ENCODE measurements around the gene GALNT1. TPM values are rescaled to one million over a fixed set of nuclear protein-coding genes. Genes with fewer than 3 reads are reported as not detected.

The GALNT1 gene
- total and polyA plus RNA-seq, 8 donors, result 11.2 to 83.9 (median 13.8) TPM

DNA sequence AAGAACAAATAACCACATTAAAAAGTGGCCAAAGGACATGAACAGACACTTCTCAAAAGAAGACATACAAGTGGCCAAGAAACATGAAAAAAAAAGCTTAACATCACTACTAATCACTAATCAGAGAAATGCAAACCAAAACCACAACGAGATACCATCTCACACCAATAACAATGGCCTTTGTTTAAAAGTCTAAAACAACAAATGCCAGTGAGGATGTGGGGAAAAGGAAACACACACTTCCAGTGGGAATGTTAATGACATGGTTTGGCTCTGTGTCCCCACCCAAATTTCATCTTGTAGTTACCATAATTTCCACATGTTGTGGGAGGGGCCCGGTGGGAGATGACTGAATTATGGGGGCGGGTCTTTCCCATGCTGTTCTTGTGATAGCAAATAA is 147.1 kb downstream of the GALNT1 start:
- Histone ChIP-seq H3K9me3 (peaks cover 0 to 17% (median 0%) of the 10 kb centered on the region in 4 donors), H3K36me3 (no peaks in the 10 kb centered on the region), H3K27me3 (no peaks in the 10 kb centered on the region), H3K27ac (no peak overlapping the region), H3K4me1 (no peaks in the 10 kb centered on the region), H3K4me3 (no peak overlapping the region)
- no peak for DNase-seq
- WGBS, 5 donors, result 61 to 76% (median 72%) methylated on average over 3 of the region's 3 CpGs
- intact Hi-C loops (cut with DNase I; ENCODE audit: low total_unique reads), result no loop called here
- no peak for TF ChIP-seq EP300 (IDR thresholded peaks at IDR 0.05)
- TF ChIP-seq POLR2AphosphoS5 (IDR thresholded peaks at IDR 0.05), result no peak

DNA sequence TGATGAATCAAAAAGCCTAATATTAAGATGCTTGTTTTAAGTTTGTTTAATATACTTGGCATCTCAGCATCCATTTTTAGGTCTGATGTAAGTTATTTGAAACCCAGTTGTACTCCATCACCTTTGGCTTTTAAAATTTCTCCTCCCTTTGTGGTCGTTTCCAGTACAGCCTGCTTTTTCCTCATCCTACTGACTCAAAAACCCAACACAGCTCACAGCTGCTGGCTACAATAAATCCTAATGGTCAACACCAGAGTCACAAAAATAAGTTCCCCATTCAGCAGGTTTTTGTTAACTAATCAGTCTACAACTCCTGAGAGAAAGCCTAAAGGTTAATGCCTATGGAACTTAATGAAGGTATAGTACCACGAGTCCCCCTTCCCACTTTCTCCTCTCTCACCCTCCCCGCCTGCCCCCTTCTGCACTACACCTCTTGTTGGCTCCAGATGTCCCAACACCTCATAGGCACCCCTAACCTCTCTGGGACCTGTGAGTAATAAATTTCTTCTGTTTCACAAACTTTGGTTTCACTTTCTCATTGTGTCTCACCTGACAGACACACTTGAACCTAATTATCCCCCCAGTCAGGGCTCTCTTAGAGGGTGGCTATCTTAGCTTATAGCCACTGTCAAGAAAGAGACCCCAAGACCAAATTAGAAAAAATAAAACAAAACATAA is 148.6 kb downstream of the GALNT1 start:
- no peak for DNase-seq
- 47 to 77% (median 70%) methylated on average over 3 of the region's 3 CpGs for WGBS, 5 donors
- intact Hi-C loops (cut with DNase I; ENCODE audit: low total_unique reads), result no loop called here
- Histone ChIP-seq H3K4me1 (no peaks in the 10 kb centered on the region), H3K27me3 (no peaks in the 10 kb centered on the region), H3K36me3 (no peaks in the 10 kb centered on the region), H3K4me3 (no peak overlapping the region), H3K9me3 (peaks cover 0 to 17% (median 0%) of the 10 kb centered on the region in 4 donors), H3K27ac (no peak overlapping the region)
- TF ChIP-seq, protein P1, sequence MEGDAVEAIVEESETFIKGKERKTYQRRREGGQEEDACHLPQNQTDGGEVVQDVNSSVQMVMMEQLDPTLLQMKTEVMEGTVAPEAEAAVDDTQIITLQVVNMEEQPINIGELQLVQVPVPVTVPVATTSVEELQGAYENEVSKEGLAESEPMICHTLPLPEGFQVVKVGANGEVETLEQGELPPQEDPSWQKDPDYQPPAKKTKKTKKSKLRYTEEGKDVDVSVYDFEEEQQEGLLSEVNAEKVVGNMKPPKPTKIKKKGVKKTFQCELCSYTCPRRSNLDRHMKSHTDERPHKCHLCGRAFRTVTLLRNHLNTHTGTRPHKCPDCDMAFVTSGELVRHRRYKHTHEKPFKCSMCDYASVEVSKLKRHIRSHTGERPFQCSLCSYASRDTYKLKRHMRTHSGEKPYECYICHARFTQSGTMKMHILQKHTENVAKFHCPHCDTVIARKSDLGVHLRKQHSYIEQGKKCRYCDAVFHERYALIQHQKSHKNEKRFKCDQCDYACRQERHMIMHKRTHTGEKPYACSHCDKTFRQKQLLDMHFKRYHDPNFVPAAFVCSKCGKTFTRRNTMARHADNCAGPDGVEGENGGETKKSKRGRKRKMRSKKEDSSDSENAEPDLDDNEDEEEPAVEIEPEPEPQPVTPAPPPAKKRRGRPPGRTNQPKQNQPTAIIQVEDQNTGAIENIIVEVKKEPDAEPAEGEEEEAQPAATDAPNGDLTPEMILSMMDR (IDR thresholded peaks at IDR 0.05), result no peak
- TF ChIP-seq EP300 (IDR thresholded peaks at IDR 0.05) (no peak), POLR2AphosphoS5 (IDR thresholded peaks at IDR 0.05) (no peak), POLR2A (IDR thresholded peaks at IDR 0.05) (no peak)

DNA sequence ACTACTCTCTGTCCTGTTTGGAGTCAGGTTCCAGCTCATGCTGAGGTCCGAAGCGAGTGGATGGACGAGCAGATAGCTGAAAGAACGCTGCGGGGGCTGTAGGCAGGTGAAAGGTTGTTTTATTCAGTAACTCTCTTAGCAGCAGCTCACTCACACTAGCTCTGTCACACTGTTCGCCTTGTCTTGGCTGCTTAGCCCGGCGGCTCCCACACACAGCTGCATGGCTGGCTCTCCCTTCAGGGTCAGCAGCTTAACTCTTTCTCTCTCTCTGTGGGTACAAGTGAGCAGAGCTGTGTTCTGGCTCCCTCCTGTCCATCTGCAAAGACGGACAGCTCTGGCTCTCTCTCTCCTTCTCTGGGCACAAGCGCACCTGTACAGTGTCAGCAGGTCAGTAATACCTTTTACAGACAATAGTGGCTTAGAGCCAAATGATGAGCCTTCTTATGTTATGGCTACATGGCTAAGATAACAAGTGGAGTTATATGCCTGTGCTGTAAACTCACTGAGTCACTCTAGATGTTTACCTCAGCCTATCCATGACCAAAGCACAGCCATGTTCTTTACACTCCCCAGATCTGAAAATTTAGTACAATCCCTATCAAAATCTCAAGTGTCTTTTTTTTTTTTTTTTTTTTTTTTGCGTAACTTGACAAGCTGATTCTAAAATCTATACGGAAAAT is 149.3 kb downstream of the GALNT1 start:
- H3K4me3 ChIP-seq, result no peak overlapping the region
- intact Hi-C loops (cut with DNase I; ENCODE audit: low total_unique reads), result no loop called here
- 76 to 85% (median 78%) methylated on average over 12 of the region's 12 CpGs for WGBS, 5 donors
- TF ChIP-seq POLR2A (IDR thresholded peaks at IDR 0.05) (no peak), POLR2AphosphoS5 (IDR thresholded peaks at IDR 0.05) (no peak), EP300 (IDR thresholded peaks at IDR 0.05) (no peak)
- TF ChIP-seq, protein P1 (IDR thresholded peaks at IDR 0.05), result no peak
- no peaks in the 10 kb centered on the region for H3K27me3 ChIP-seq
- H3K27ac ChIP-seq, result no peak overlapping the region
- peak in 1 of 2 donors; percentile 32 for DNase-seq
- peaks cover 0 to 17% (median 0%) of the 10 kb centered on the region in 4 donors for H3K9me3 ChIP-seq
- no peaks in the 10 kb centered on the region for H3K36me3 ChIP-seq
- H3K4me1 ChIP-seq, result no peaks in the 10 kb centered on the region

DNA sequence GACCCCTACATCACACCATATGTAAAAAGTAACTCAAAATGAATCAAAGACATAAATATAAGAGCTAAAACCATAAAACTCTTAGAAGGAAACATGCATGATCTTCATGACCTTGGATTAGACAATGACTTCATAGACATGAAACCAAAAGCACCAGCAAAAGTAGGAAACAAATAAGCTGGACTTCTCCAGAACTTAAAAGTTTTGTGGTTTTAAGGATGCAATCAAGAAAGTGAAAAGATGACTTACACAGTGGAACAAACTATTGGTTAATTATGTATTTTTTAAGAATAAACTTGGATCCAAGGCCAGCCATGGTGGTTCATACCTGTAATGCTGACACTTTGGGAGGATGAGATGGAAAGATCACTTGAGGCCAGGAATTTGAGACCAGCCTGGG is 150.2 kb downstream of the GALNT1 start:
- Histone ChIP-seq H3K27me3 (no peaks in the 10 kb centered on the region), H3K9me3 (peaks cover 0 to 17% (median 0%) of the 10 kb centered on the region in 4 donors), H3K4me1 (no peaks in the 10 kb centered on the region), H3K27ac (no peak overlapping the region), H3K4me3 (no peak overlapping the region), H3K36me3 (no peaks in the 10 kb centered on the region)
- TF ChIP-seq, protein P1 (IDR thresholded peaks at IDR 0.05), result no peak
- TF ChIP-seq POLR2A (IDR thresholded peaks at IDR 0.05) (no peak), EP300 (IDR thresholded peaks at IDR 0.05) (no peak), POLR2AphosphoS5 (IDR thresholded peaks at IDR 0.05) (no peak)
- intact Hi-C loops (cut with DNase I; ENCODE audit: low total_unique reads), result no loop called here
- DNase-seq, result no peak

DNA sequence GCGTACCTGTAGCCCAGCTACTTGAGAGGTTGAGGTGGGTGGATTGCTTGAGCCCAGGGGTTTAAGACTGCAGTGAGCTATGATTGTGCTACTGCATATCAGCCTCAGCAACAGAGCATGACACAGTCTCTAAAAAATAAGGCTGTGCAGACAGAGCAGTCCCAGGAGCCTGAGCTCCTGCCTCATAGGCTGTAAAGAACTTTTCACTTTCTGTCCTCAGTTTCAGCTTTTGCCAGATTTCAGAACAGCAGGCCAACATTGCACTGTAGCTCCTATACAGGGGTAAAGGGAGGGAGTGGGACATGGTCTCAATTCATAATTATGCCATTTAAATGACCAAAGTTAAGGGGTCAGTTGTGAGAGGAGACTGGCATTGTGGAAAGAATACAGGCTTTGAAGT is 150.6 kb downstream of the GALNT1 start:
- 46 to 100% (median 100%) methylated on average over 1 of the region's 1 CpG for WGBS, 5 donors
- Histone ChIP-seq H3K4me3 (no peak overlapping the region), H3K36me3 (no peaks in the 10 kb centered on the region), H3K27ac (no peak overlapping the region), H3K27me3 (no peaks in the 10 kb centered on the region), H3K4me1 (no peaks in the 10 kb centered on the region), H3K9me3 (peaks cover 0 to 17% (median 0%) of the 10 kb centered on the region in 4 donors)
- intact Hi-C loops (cut with DNase I; ENCODE audit: low total_unique reads), result no loop called here
- DNase-seq, result no peak
- TF ChIP-seq POLR2AphosphoS5 (IDR thresholded peaks at IDR 0.05), result no peak
- TF ChIP-seq, protein P1 (IDR thresholded peaks at IDR 0.05), result no peak
- TF ChIP-seq EP300 (IDR thresholded peaks at IDR 0.05), result no peak
- TF ChIP-seq POLR2A (IDR thresholded peaks at IDR 0.05), result no peak

Data from stomach (tissue), 9 donors.